ENCODE measurements around the gene ADPRS. TPM values are rescaled to one million over a fixed set of nuclear protein-coding genes. Genes with fewer than 3 reads are reported as not detected.

The ADPRS gene
- total RNA-seq, 2 experiments from 2014 or later, result 22.6 to 24.6 TPM

GRCh38 chr1:36081926-36082485 lies 6.7 kb upstream of the ADPRS start:
- Histone ChIP-seq H3K36me3 (ENCODE audit: insufficient read depth, low read length) (no peaks in the 10 kb centered on the region), H3K9me3 (ENCODE audit: control insufficient read depth in 1 of 2, insufficient read depth in 1 of 2, low read length in 2 of 2) (peaks cover 0 to 16% of the 10 kb centered on the region in 2 experiments), H3K27ac (ENCODE audit: low read depth in 1 of 2, low read length in 2 of 2) (no peak overlapping the region), H3K4me3 (ENCODE audit: low read length) (no peak overlapping the region), H3K4me1 (ENCODE audit: insufficient read depth, low read length) (peaks cover 9% of the 10 kb centered on the region), H3K27me3 (ENCODE audit: control insufficient read depth in 1 of 2, insufficient read depth in 2 of 2, low read length in 2 of 2) (peaks cover 21 to 29% of the 10 kb centered on the region in 2 experiments)
- Mint-ChIP-seq H3K27ac (no peak overlapping the region), H3K4me3 (no peak overlapping the region), H3K27me3 (peaks cover 55% of the 10 kb centered on the region), H3K36me3 (ENCODE audit: low read depth) (no peaks in the 10 kb centered on the region), H3K4me1 (ENCODE audit: low read depth) (no peaks in the 10 kb centered on the region), H3K9me3 (no peaks in the 10 kb centered on the region)
- TF ChIP-seq CTCF (IDR thresholded peaks at IDR 0.05), result no peak
- ChIA-PET POLR2A (no interaction called here), CTCF (no interaction called here)
- intact Hi-C loops (cut with DNase I, micrococcal nuclease), result loop anchor here in 1 of 2 experiments (10.0 kb wide), 2 partner anchors 77 to 1217 kb away; no protein-coding TSS in a partner anchor
- DNase-seq, result no peak
- ATAC-seq (ENCODE audit: poor library complexity), result no peak

GRCh38 chr1:36083219-36083618 lies 5.5 kb upstream of the ADPRS start:
- Histone ChIP-seq H3K4me1 (ENCODE audit: insufficient read depth, low read length) (peaks cover 15% of the 10 kb centered on the region), H3K27me3 (ENCODE audit: control insufficient read depth in 1 of 2, insufficient read depth in 2 of 2, low read length in 2 of 2) (peaks cover 21 to 29% of the 10 kb centered on the region in 2 experiments), H3K36me3 (ENCODE audit: insufficient read depth, low read length) (no peaks in the 10 kb centered on the region), H3K4me3 (ENCODE audit: low read length) (no peak overlapping the region), H3K27ac (ENCODE audit: low read depth in 1 of 2, low read length in 2 of 2) (no peak overlapping the region), H3K9me3 (ENCODE audit: control insufficient read depth in 1 of 2, insufficient read depth in 1 of 2, low read length in 2 of 2) (peaks cover 0 to 16% of the 10 kb centered on the region in 2 experiments)
- Mint-ChIP-seq H3K4me1 (ENCODE audit: low read depth) (no peaks in the 10 kb centered on the region), H3K27ac (no peak overlapping the region), H3K9me3 (no peaks in the 10 kb centered on the region), H3K36me3 (ENCODE audit: low read depth) (no peaks in the 10 kb centered on the region), H3K27me3 (peaks cover 55% of the 10 kb centered on the region), H3K4me3 (no peak overlapping the region)
- intact Hi-C loops (cut with DNase I, micrococcal nuclease), result loop anchor here in 1 of 2 experiments (10.0 kb wide), 2 partner anchors 78 to 1218 kb away; no protein-coding TSS in a partner anchor
- peak in 1 of 14 experiments; percentile 14 for DNase-seq
- ATAC-seq (ENCODE audit: poor library complexity), result no peak
- ChIA-PET POLR2A (no interaction called here), CTCF (no interaction called here)
- TF ChIP-seq CTCF (IDR thresholded peaks at IDR 0.05), result no peak

GRCh38 chr1:36083635-36084496 lies 4.8 kb upstream of the ADPRS start, which contains the start of gene TEKT2:
Gene TEKT2, plus strand, starts transcription at chr1:36084094. Its CDS starts 828 bp downstream, at chr1:36084922.
- intact Hi-C loops (cut with DNase I, micrococcal nuclease), result loop anchor here in 1 of 2 experiments (10.0 kb wide), 2 partner anchors 79 to 1219 kb away; no protein-coding TSS in a partner anchor
- Histone ChIP-seq H3K27ac (ENCODE audit: low read depth in 1 of 2, low read length in 2 of 2) (no peak within 1 kb of the TSS), H3K36me3 (ENCODE audit: insufficient read depth, low read length) (no peaks in the 10 kb centered on the region), H3K4me3 (ENCODE audit: low read length) (no peak within 1 kb of the TSS), H3K9me3 (ENCODE audit: control insufficient read depth in 1 of 2, insufficient read depth in 1 of 2, low read length in 2 of 2) (peaks cover 0 to 16% of the 10 kb centered on the region in 2 experiments), H3K27me3 (ENCODE audit: control insufficient read depth in 1 of 2, insufficient read depth in 2 of 2, low read length in 2 of 2) (peaks cover 21 to 29% of the 10 kb centered on the region in 2 experiments), H3K4me1 (ENCODE audit: insufficient read depth, low read length) (peaks cover 19% of the 10 kb centered on the region)
- H3K27ac Mint-ChIP-seq, result no peak within 1 kb of the TSS
- ChIA-PET CTCF (no interaction called here), POLR2A (no interaction called here)
- H3K9me3 Mint-ChIP-seq, result no peaks in the 10 kb centered on the region
- H3K36me3 Mint-ChIP-seq (ENCODE audit: low read depth), result no peaks in the 10 kb centered on the region
- no peak for TF ChIP-seq CTCF (IDR thresholded peaks at IDR 0.05)
- H3K27me3 Mint-ChIP-seq, result peaks cover 55% of the 10 kb centered on the region
- no peak within 1 kb of the TSS for H3K4me3 Mint-ChIP-seq
- peak in 3 of 14 experiments; percentile 29 to 52 (median 43) for DNase-seq
- no peak for ATAC-seq (ENCODE audit: poor library complexity)
- H3K4me1 Mint-ChIP-seq (ENCODE audit: low read depth), result no peaks in the 10 kb centered on the region
